Esophagus muscularis mucosa (tissue), 4 donors: ENCODE measurements around the gene ATP13A5.

Source experiments
- EP300 ChIP-seq: sonication (generic); formaldehyde crosslinking; IDR thresholded peaks from one replicate; pipeline ENCODE4 v1.6.1; 2017; ENCODE audit warnings: antibody characterized with exemption
- POLR2A ChIP-seq: fragments of 450-650 bp; IDR thresholded peaks from one replicate; pipeline ENCODE4 v1.6.1; 2017; ENCODE audit warnings: antibody characterized with exemption, moderate library complexity, mild to moderate bottlenecking, low read depth
- POLR2AphosphoS5 ChIP-seq, 2 donors: sonication (generic); formaldehyde crosslinking; IDR thresholded peaks; one replicate each; pipeline ENCODE4 v1.6.1; 2017; ENCODE audit warnings: antibody characterized with exemption in 2 of 2
- TF ChIP-seq, protein P1 (sequence below), 3 experiments: fragments of 200-600 bp in 2 of 3; fragments of 450-650 bp in 1 of 3; sonication (generic) in 2 of 3; IDR thresholded peaks; one replicate each; pipeline ENCODE4 v1.5.1; 2017 to 2019; ENCODE audit warnings: antibody characterized with exemption in 3 of 3, mild to moderate bottlenecking in 2 of 3, moderate library complexity in 1 of 3

DNA sequence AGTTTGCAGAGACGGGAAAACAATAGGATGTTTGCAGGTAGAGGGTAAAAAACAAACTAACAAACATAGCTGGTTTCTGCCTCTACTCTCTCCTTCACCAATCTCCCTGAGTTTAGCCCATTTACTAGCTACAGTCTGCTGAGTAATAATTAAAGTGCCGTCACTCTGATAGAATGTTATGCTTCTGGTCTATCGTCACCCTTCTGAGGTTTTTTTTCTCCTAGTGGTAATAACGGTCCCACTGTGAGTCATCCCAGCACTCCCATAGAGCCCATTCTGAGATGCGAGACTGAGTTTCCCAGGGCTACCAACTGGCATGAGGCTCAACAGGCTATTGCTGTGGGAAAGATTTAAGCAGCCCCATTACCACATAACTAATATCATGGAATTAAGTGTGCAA is 81.1 kb downstream of the ATP13A5 start:
- TF ChIP-seq, protein P1, sequence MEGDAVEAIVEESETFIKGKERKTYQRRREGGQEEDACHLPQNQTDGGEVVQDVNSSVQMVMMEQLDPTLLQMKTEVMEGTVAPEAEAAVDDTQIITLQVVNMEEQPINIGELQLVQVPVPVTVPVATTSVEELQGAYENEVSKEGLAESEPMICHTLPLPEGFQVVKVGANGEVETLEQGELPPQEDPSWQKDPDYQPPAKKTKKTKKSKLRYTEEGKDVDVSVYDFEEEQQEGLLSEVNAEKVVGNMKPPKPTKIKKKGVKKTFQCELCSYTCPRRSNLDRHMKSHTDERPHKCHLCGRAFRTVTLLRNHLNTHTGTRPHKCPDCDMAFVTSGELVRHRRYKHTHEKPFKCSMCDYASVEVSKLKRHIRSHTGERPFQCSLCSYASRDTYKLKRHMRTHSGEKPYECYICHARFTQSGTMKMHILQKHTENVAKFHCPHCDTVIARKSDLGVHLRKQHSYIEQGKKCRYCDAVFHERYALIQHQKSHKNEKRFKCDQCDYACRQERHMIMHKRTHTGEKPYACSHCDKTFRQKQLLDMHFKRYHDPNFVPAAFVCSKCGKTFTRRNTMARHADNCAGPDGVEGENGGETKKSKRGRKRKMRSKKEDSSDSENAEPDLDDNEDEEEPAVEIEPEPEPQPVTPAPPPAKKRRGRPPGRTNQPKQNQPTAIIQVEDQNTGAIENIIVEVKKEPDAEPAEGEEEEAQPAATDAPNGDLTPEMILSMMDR (IDR thresholded peaks at IDR 0.05), result no peak
- TF ChIP-seq POLR2A, result no peak
- no peak for TF ChIP-seq EP300
- no peak for TF ChIP-seq POLR2AphosphoS5 (IDR thresholded peaks at IDR 0.05)
